HCT116 (cell line): ENCODE results near the gene MTURN. TPM values are rescaled to one million over a fixed set of nuclear protein-coding genes. Genes with fewer than 3 reads are reported as not detected.

Experiments used
- ATAC-seq: fragments of 200-7000 bp; cut with Tn5 transposase; 2 replicates; pipeline ENCODE4 v1.9.1; 2020; ENCODE audit warnings: mild to moderate bottlenecking, moderate library complexity
- Bru-seq: library from RNA; stranded (reverse); fragments of 400-500 nt; gene quantifications from one replicate; lab custom pipeline; 2021; lab: Mats Ljungman, UMichigan
- BruChase-seq, 2 experiments: library from RNA; stranded (reverse); fragments of 400-500 nt; gene quantifications; one replicate each; lab custom pipeline; 2021; lab: Mats Ljungman, UMichigan
- BruUV-seq: library from RNA; stranded (reverse); fragments of 400-500 nt; replicated peaks from 2 replicates; lab custom pipeline; 2021; lab: Mats Ljungman, UMichigan
- CTCF ChIA-PET: fragments of 300-600 bp; sonication (Branson Sonifier 250); formaldehyde crosslinking; loops from one replicate; lab custom pipeline; 2021; ENCODE audit warnings: antibody characterized with exemption; lab: Charles Lee
- POLR2A ChIA-PET: fragments of 300-600, 350-600 bp; sonication (Branson Sonifier 250); formaldehyde crosslinking; loops from one replicate; lab custom pipeline; 2021; ENCODE audit warnings: antibody characterized with exemption; lab: Charles Lee
- RAD21 ChIA-PET, 2 experiments: fragments of 300-600 bp; sonication (Branson Sonifier 250); formaldehyde crosslinking; loops; one replicate each; lab custom pipeline; 2023; ENCODE audit warnings: low total read pairs in 2 of 2; ENCODE audit not compliant: uncharacterized antibody in 2 of 2, unreplicated experiment in 2 of 2, low non-redundant PET in 1 of 2; lab: Charles Lee
- DNase-seq: peaks from one replicate; pipeline ENCODE4 v3.0.0-alpha.2; 2010; ENCODE audit warnings: low read depth, low spot score
- H2AFZ ChIP-seq: fragments of 200-600 bp; shearing (Covaris generic), sonication (generic); 2 replicates; pipeline ENCODE4 v1.6.1; 2017; ENCODE audit warnings: low read depth, mixed run types, mixed read lengths, antibody characterized with exemption, low read length; ENCODE audit not compliant: poor library complexity, severe bottlenecking
- H3K27ac ChIP-seq: 2 replicates; pipeline ENCODE4 v1.5.1; 2012; ENCODE audit warnings: low read depth, low read length
- H3K27me3 ChIP-seq: fragments of 200-600 bp; sonication (generic); 2 replicates; pipeline ENCODE4 v1.6.1; 2016; ENCODE audit warnings: mixed run types, low read length, mixed read lengths; ENCODE audit not compliant: insufficient read depth
- H3K36me3 ChIP-seq, 2 experiments: fragments of 200-500 bp in 1 of 2; fragments of 200-600 bp in 1 of 2; sonication (Bioruptor generic) in 1 of 2; sonication (generic) in 1 of 2; 2 replicates each; pipeline versions ENCODE4 v1.5.1 to v1.6.1; 2014 to 2016; ENCODE audit warnings: low read length in 2 of 2, inconsistent platforms in 1 of 2, mixed read lengths in 1 of 2, mixed run types in 1 of 2; ENCODE audit not compliant: insufficient read depth in 2 of 2, control insufficient read depth in 1 of 2
- H3K4me1 ChIP-seq, 2 experiments: fragments of 200-600 bp in 1 of 2; sonication (generic) in 1 of 2; 2 replicates each; pipeline versions ENCODE4 v1.5.1 to v1.6.1; 2012 to 2017; ENCODE audit warnings: low read length in 2 of 2, inconsistent platforms in 1 of 2, mild to moderate bottlenecking in 1 of 2, mixed read lengths in 1 of 2, mixed run types in 1 of 2, moderate library complexity in 1 of 2; ENCODE audit not compliant: insufficient read depth in 2 of 2, control insufficient read depth in 1 of 2
- H3K4me2 ChIP-seq: fragments of 200-600 bp; sonication (generic); 2 replicates; pipeline ENCODE4 v1.6.1; 2017; ENCODE audit warnings: mixed run types, low read length, mixed read lengths
- H3K4me3 ChIP-seq, 2 experiments: fragments of 200-600 bp in 1 of 2; sonication (generic) in 1 of 2; replicated peaks in 1 of 2; 2 replicates each; pipeline ENCODE4 v1.5.1; 2011 to 2016; ENCODE audit warnings: low read length in 2 of 2, control low read depth in 1 of 2, low read depth in 1 of 2, mild to moderate bottlenecking in 1 of 2, mixed read lengths in 1 of 2, mixed run types in 1 of 2
- H3K79me2 ChIP-seq: fragments of 200-600 bp; sonication (generic); 2 replicates; pipeline ENCODE4 v1.6.1; 2017; ENCODE audit warnings: mild to moderate bottlenecking, mixed run types, low read length, moderate library complexity, mixed read lengths; ENCODE audit not compliant: insufficient read depth
- H3K9ac ChIP-seq: fragments of 200-600 bp; sonication (generic); 2 replicates; pipeline ENCODE4 v1.6.1; 2016; ENCODE audit warnings: low read length, mixed read lengths
- H3K9me2 ChIP-seq: fragments of 200-600 bp; sonication (generic), shearing (Covaris generic); 2 replicates; pipeline ENCODE4 v1.6.1; 2017; ENCODE audit warnings: mixed run types, mild to moderate bottlenecking, moderate library complexity; ENCODE audit not compliant: insufficient read depth
- H3K9me3 ChIP-seq, 2 experiments: fragments of 200-500 bp in 1 of 2; fragments of 200-600 bp in 1 of 2; sonication (Bioruptor generic) in 1 of 2; sonication (generic) in 1 of 2; 2 replicates each; pipeline ENCODE4 v1.6.1; 2014 to 2017; ENCODE audit warnings: low read length in 2 of 2, mixed read lengths in 2 of 2, inconsistent platforms in 1 of 2, low read depth in 1 of 2, mild to moderate bottlenecking in 1 of 2, mixed run types in 1 of 2, moderate library complexity in 1 of 2; ENCODE audit not compliant: control insufficient read depth in 1 of 2, insufficient read depth in 1 of 2
- H4K20me1 ChIP-seq: fragments of 200-600 bp; sonication (generic), shearing (Covaris generic); 2 replicates; pipeline ENCODE4 v1.6.1; 2017; ENCODE audit warnings: mixed run types, mild to moderate bottlenecking, moderate library complexity; ENCODE audit not compliant: insufficient read depth
- EGR1 ChIP-seq: IDR thresholded peaks from 2 replicates; pipeline ENCODE4 v1.6.1; 2012; ENCODE audit warnings: low read depth
- SP1 ChIP-seq: IDR thresholded peaks from 2 replicates; pipeline ENCODE4 v1.6.1; 2012; ENCODE audit warnings: low read depth
- ZFX ChIP-seq: fragments of 450-650 bp; IDR thresholded peaks from 2 replicates; pipeline ENCODE4 v1.6.1; 2017
- intact Hi-C: fragments of 100-400 bp; cut with micrococcal nuclease; formaldehyde crosslinking; loops from 2 replicates; pipeline ENCODE4 v1.10.0; 2022
- long read RNA-seq: library from polyadenylated mRNA; unstranded; transcript quantifications from one replicate; pipeline ENCODE4 v2.0.0, GENCODE V29; 2021; ENCODE audit not compliant: unreplicated experiment
- polyA plus RNA-seq: library from polyadenylated mRNA; unstranded; fragments of >200 nt; gene quantifications from 2 replicates; pipeline ENCODE4 v1.2.1, GENCODE V29; 2012; ENCODE audit warnings: missing spikeins
- total RNA-seq: library from RNA; stranded (reverse); gene quantifications from one replicate; pipeline ENCODE4 v1.2.1, GENCODE V29; 2021; ENCODE audit not compliant: unreplicated experiment
- TF ChIP-seq, protein P1 (sequence below), 3 experiments: fragments of 200-600 bp in 1 of 3; sonication (generic) in 1 of 3; IDR thresholded peaks in 2 of 3; conservative IDR thresholded peaks in 1 of 3; 2 replicates each; pipeline ENCODE4 v1.5.1; 2012 to 2017; ENCODE audit warnings: low read depth in 2 of 3, low read length in 2 of 3, antibody characterized with exemption in 1 of 3, borderline replicate concordance in 1 of 3, control low read depth in 1 of 3, mild to moderate bottlenecking in 1 of 3, mixed read lengths in 1 of 3, mixed run types in 1 of 3, moderate library complexity in 1 of 3; ENCODE audit not compliant: insufficient read depth in 1 of 3
- TF ChIP-seq, protein P2 (sequence below): IDR thresholded peaks from 2 replicates; pipeline ENCODE4 v1.6.1; 2012

The MTURN gene
- total RNA-seq (7.5 TPM), Bru-seq, nascent RNA (percentile 64 among the genes with signal in this experiment), BruChase-seq, experiment 1, labeled RNA remaining after a 6-hour chase (percentile 56 among the genes with signal in this experiment), BruChase-seq, experiment 2, labeled RNA remaining after a 2-hour chase (percentile 67 among the genes with signal in this experiment)
- 2.6 and 3.8 TPM in 2 replicates for polyA plus RNA-seq
- long read RNA-seq, full-length matches to known transcripts, result 8 of 20 reads
- long read RNA-seq, partial matches to known transcripts, result 0 of 20 reads
- long read RNA-seq, other reads (novel, unspliced or antisense), result 12 of 20 reads

- ChIA-PET POLR2A (interaction anchor here (0.5 to 1.0 kb wide), 2 partner anchors 25 to 763 kb away, joined by 3 to 4 read pairs; no protein-coding TSS in a partner anchor), CTCF (interaction anchor here (1.2 kb wide), 1 partner anchor 63 kb away, joined by 3 read pairs; no protein-coding TSS in a partner anchor), RAD21 (no interaction called here)
- H3K36me3 ChIP-seq, result no peaks in the 10 kb centered on the region
- DNase-seq, result peak; percentile 76
- H4K20me1 ChIP-seq, result no peaks in the 10 kb centered on the region
- H3K9me2 ChIP-seq, result no peaks in the 10 kb centered on the region
- no TSS peak for BruUV-seq
- ATAC-seq, result peak; percentile 86
- peak within 1 kb of the TSS; percentile 67; the same call in 1 of the 2 replicates for H3K27ac ChIP-seq
- H3K27me3 ChIP-seq, result no peaks in the 10 kb centered on the region
- H3K9me3 ChIP-seq, result no peaks in the 10 kb centered on the region
- H3K9ac ChIP-seq, result peak within 1 kb of the TSS; percentile 69
- H3K4me2 ChIP-seq, result peak within 1 kb of the TSS; percentile 97
- H3K79me2 ChIP-seq, result no peaks in the 10 kb centered on the region
- peaks cover 4 to 15% of the 10 kb centered on the region in 2 experiments for H3K4me1 ChIP-seq
- TF ChIP-seq SP1 (peak; percentile 63), EGR1 (no peak), ZFX (peak; percentile 50)
- TF ChIP-seq, protein P1, sequence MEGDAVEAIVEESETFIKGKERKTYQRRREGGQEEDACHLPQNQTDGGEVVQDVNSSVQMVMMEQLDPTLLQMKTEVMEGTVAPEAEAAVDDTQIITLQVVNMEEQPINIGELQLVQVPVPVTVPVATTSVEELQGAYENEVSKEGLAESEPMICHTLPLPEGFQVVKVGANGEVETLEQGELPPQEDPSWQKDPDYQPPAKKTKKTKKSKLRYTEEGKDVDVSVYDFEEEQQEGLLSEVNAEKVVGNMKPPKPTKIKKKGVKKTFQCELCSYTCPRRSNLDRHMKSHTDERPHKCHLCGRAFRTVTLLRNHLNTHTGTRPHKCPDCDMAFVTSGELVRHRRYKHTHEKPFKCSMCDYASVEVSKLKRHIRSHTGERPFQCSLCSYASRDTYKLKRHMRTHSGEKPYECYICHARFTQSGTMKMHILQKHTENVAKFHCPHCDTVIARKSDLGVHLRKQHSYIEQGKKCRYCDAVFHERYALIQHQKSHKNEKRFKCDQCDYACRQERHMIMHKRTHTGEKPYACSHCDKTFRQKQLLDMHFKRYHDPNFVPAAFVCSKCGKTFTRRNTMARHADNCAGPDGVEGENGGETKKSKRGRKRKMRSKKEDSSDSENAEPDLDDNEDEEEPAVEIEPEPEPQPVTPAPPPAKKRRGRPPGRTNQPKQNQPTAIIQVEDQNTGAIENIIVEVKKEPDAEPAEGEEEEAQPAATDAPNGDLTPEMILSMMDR (IDR thresholded peaks at IDR 0.05 in 2 of 3, conservative IDR thresholded peaks at IDR 0.05 in 1 of 3; ENCODE audit: borderline replicate concordance in 1 of 3, insufficient read depth in 1 of 3, low read depth in 2 of 3, low read length in 2 of 3), result no peak
- TF ChIP-seq, protein P2, sequence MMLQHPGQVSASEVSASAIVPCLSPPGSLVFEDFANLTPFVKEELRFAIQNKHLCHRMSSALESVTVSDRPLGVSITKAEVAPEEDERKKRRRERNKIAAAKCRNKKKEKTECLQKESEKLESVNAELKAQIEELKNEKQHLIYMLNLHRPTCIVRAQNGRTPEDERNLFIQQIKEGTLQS, result no peak
- intact Hi-C loops, result no loop called here
- peak within 1 kb of the TSS; percentile 41 for H2AFZ ChIP-seq
- peak within 1 kb of the TSS; percentile 65 to 75 for H3K4me3 ChIP-seq
These were observed at the start of gene MTURN for GRCh38 chr7:30134611-30135300. MTURN (plus strand) TSS chr7:30134986; CDS start chr7:30135137, 151 bp downstream.
